ENCODE results near the gene EPB41.
"Not testable (repeated sequence)": the region's sequence is repeated elsewhere in the genome, so short reads cannot be mapped to it uniquely, and the experiment has no call there.

Gene EPB41

DNA sequence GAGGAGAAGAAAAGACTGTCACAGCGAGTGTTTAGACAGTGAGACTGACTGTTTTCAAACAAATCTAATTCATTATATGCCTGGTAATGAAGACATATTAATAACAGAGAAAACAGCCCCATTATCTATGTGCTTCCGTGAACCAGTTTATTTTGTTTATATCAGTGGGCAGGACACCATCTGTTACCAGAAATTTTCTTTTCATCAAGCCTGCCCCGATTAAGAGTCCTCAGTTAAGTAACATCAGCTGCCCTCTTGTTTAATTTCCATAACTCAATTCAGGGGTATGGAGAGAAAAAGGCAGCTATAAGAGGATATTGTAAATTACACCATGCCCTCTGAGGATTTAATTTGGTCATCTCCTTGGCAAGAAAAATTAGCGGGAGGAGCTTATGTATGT, 115.3 kb downstream of the EPB41 start:
- no peak overlapping the region for H3K4me3 ChIP-seq

DNA sequence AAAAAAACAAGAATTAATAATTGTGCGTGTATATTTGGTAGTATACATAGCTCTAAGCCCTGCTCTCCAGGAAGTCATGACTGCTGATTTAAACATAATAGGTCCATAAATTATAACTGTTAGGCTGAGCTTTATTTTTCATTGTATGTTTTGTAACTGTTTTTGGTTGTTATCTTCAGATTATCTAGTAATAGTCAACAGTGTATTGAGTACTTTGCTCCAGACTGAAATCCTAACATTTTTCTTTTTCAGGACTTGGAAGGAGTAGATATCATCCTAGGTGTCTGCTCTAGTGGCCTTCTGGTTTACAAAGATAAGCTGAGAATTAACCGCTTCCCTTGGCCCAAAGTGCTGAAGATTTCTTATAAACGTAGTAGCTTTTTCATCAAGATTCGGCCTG, 118.5 kb downstream of the EPB41 start:
- Histone ChIP-seq H3K4me3 (no peak overlapping the region), H3K27ac (no peak overlapping the region)

More for the DNA sequence above, 115.3 kb downstream of the EPB41 start:
- H3K27ac ChIP-seq, result no peak overlapping the region

GRCh38 chr1:29033829-29034466, 119.6 kb downstream of the EPB41 start:
- no peak overlapping the region for H3K4me3 ChIP-seq
- H3K27ac ChIP-seq, result no peak overlapping the region

DNA sequence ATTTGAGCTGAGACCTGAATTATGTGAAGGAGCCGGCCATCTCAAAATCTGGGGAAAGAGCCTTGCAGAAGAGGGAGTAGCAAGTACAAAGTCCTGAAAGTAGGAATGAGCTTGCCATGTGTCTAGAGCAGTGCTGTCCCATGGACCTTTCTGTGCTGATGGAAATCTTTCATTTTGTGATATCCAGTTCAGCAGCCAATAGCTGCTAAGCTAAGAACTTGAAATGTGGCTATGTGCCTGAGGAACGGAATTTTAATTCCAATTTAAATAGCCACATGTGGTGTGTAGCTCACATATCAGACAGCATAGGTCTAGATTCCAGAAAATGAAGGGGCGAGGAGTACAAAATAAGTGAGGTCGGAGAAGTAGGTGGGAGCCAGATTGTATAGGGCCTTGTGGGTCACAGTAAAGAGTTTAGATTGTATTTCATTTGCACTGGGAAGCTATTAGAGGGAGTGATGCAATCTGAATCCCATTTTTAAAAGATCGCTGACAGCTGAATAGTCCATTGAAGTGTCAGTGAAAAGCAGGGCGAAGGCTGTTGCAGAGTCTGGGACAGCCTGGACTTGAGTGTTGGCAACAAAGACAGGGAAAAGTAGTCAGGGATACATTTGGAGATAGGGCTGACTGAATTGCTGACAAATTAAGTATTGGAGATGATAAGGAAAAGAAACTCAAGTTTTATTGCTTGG, 129.1 kb downstream of the EPB41 start:
- H3K27ac ChIP-seq, result no peak overlapping the region
- H3K4me3 ChIP-seq, result no peak overlapping the region

DNA sequence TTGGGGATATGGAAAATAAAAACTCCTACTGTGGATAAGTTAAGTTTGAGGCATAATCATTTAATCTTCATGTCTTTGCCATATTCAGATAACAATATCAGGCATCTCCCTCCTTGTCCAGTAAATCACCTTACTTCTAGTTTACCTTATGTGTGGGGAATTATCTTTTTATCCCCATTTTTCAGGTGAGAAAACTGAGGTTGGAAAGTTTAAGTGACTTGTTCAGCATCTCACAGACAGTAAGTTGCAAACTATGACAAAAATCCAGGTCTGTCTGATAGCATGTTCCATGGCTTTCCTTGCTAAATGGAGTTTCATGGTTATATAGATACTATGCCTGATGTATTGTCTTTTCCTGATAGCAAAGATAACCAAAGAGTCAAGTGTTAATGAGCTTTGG, 129.6 kb downstream of the EPB41 start:
- no peak overlapping the region for H3K27ac ChIP-seq

GRCh38 chr1:29045663-29046062, 131.3 kb downstream of the EPB41 start:
- H3K27ac ChIP-seq, H3K4me3 ChIP-seq: not testable (repeated sequence)

More for the DNA sequence above, 129.6 kb downstream of the EPB41 start:
- H3K4me3 ChIP-seq, result no peak overlapping the region

GRCh38 chr1:29047142-29047541, 132.8 kb downstream of the EPB41 start:
- no peak overlapping the region for H3K4me3 ChIP-seq
- H3K27ac ChIP-seq, result no peak overlapping the region

DNA sequence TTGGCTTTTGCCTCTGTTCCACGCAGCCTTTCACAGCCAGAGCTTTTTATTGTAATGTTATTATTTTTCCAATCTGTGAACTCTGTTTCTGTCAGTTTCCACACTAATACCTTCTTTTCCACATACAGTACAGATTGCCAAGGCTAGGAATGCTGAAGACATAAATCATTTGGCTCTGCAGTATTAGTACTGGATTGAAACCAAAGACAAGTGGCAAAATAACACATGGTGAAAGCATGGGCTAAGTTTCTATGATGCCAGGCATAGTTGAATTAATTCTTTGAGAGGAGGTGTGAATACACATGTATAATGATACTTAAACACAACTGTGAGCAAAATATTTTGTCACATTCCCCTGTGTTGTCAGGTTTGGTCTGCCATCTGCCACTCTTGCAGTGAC, 135.8 kb downstream of the EPB41 start:
- Histone ChIP-seq H3K27ac (no peak overlapping the region), H3K4me3 (no peak overlapping the region)

DNA sequence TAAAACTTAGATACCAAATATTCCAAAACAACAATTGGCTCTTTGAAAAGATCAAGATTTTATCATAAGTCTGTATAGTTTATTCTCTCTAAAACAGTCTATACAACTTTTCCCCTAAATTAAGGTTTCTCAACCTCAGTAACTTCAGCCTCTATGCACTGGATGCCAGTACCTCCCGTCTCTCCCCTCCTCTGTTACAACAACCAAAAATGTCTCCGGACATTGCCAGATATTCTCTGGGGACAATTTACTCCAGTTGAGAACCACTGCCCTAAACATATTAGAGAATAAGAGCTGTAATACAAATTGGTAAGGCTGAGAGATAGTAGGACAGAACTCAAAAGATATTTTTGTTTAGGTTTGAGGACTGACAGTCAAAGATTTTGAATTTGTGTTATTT, 137.7 kb downstream of the EPB41 start:
- Histone ChIP-seq H3K27ac (no peak overlapping the region), H3K4me3 (no peak overlapping the region)

DNA sequence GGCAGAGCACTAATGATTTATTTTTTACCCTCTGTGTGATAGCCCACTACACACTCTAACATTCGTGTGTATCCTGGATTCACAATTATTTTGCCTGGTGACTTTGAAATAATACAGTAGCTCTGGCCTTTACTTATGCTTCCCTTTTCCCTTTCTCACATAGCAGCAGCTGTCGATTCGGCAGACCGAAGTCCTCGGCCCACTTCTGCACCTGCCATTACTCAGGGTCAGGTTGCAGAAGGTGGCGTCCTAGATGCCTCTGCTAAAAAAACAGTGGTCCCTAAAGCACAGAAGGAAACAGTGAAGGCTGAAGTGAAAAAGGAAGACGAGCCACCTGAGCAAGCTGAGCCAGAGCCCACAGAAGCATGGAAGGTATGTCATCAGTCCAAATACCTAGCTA, 138.6 kb downstream of the EPB41 start:
- Histone ChIP-seq H3K27ac (no peak overlapping the region), H3K4me3 (no peak overlapping the region)

- Histone ChIP-seq H3K27ac (no peak overlapping the region), H3K4me3 (no peak overlapping the region)
Observed at GRCh38 chr1:29055160-29055559, 140.8 kb downstream of the EPB41 start.

DNA sequence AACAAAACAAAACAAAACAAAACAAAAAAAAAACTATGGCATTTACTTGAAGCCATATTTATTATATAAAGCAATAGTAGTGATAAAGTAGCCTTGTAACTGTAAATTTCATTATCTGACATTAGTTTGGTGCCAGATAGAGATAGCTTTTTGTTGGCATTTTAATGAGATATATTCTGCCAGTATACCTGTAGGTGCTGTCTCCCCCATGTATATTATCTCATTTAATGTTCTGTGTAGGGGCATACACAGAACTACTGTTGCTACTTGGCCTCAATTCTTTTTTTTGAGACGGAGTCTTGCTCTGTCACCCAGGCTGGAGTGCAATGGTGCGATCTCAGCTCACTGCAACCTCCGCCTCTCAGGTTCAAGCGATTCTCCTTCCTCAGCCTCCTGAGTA, 141.9 kb downstream of the EPB41 start:
- Histone ChIP-seq H3K27ac (no peak overlapping the region), H3K4me3 (no peak overlapping the region)

GRCh38 chr1:29057700-29058099, 143.3 kb downstream of the EPB41 start:
- no peak overlapping the region for H3K27ac ChIP-seq
- H3K4me3 ChIP-seq, result no peak overlapping the region

- H3K27ac ChIP-seq, result no peak overlapping the region
- no peak overlapping the region for H3K4me3 ChIP-seq
Observed at GRCh38 chr1:29062157-29062942, 148.0 kb downstream of the EPB41 start.

DNA sequence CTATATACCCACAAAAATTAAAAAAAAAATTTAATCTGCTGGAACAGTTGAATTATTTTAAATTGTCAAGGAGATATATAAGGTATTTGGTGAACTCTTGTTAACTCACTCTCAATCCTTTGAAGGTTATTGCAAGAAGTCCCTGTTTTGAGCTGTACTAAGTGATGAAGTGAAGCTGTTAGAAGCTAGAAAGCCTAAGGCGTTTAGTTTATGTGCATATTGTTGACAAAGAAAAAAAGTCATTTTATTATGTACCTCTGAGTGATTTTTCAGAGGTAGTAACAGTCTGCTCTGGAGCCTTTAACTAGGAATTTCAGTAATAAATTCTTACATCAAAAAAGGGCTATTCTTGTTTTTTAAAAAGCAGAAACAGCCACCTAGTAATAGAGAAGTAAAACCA, 149.7 kb downstream of the EPB41 start:
- H3K27ac ChIP-seq, result no peak overlapping the region

DNA sequence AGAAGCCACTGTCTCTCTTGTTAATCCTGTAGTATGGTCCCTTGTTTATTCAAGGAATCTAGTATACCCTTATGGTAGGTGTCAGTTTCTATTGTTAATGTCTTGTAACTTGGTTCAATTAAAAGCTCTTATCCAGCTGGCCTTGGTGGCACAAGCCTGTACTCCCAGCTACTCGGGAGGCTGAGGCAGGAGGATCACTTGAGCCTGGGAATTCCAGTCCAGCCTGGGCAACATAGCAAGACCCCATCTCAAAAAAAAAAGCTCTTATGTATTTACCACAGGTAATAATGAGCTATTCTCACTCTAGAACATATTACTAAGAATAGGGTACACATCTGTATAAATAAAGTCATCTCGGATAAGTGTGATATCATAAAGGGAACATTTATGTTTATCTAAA, 162.8 kb downstream of the EPB41 start:
- Histone ChIP-seq H3K4me3 (no peak overlapping the region), H3K27ac (no peak overlapping the region)

More for the DNA sequence above, 149.7 kb downstream of the EPB41 start:
- H3K4me3 ChIP-seq, result no peak overlapping the region

DNA sequence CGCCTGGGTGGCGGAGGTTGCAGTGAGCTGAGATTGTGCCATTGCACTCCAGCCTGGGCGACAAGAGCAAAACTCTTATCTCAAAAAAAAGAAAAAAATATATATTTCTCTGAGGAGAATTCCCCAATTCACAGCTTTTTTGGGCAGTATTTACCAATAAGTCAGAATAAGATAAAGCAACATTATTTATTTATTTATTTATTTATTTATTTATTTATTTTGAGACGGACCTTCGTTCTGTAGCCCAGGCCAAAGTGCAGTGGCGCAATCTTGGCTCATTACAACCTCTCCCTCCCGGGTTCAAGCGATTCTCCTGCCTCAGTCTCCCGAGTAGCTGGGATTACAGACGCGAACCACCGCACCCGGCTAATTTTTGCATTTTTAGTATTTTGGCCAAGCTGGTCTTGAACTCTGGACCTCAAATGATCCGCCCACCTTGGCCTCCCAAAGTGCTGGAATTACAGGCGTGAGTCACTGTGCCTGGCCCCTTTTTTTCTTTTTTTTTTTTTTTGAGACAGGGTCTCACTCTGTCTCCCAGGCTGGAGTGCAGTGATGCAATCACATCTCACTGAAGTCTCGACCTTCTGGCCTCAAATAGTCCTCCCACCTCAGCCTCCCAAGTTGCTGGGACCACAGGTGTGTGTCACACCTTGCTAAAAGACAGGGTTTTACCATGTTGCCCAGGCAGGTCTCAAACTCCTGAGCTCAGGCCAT, 165.7 kb downstream of the EPB41 start:
- H3K4me3 ChIP-seq, H3K27ac ChIP-seq: not testable (repeated sequence)

GRCh38 chr1:29081201-29081600, 166.8 kb downstream of the EPB41 start:
- Histone ChIP-seq H3K4me3 (no peak overlapping the region), H3K27ac (no peak overlapping the region)

- Histone ChIP-seq H3K4me3 (no peak overlapping the region), H3K27ac (no peak overlapping the region)
Observed at GRCh38 chr1:29082519-29082918, 168.2 kb downstream of the EPB41 start.
